Measurements from ENCODE around the gene AGAP1. TPM values are rescaled to one million over a fixed set of nuclear protein-coding genes. Genes with fewer than 3 reads are reported as not detected.

AGAP1 gene
- total and polyA plus RNA-seq, 7 donors = 10.8 to 42.7 (median 18.6) TPM

DNA sequence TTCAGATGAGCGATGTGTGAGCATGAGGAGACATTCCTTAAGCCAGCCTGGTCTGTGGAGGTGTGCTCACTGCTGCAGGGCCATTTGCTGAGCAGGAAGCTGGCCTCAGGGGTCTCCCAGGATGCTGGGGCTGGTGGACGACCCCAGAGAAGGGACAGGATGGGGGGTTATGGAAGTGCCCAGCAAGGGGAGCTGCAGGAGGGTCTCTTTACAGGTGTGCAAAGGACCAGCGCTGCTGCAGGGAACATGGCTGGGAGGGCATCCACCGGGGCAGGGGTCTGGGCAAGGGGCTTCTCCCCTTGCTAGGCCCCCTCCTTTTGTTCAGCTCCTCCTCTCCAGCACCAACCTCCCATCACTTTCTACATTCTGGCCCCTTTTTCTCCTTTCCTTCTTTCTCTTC lies 489.2 kb downstream of the AGAP1 start:
- Histone ChIP-seq H3K27ac (no peak overlapping the region), H3K9me3 (no peaks in the 10 kb centered on the region), H3K4me1 (no peaks in the 10 kb centered on the region), H3K27me3 (no peaks in the 10 kb centered on the region), H3K4me3 (no peak overlapping the region), H3K36me3 (no peaks in the 10 kb centered on the region)
- TF ChIP-seq POLR2AphosphoS5 (IDR thresholded peaks at IDR 0.05) (no peak), POLR2A (IDR thresholded peaks at IDR 0.05) (no peak), EP300 (IDR thresholded peaks at IDR 0.05) (no peak)
- TF ChIP-seq, protein P1, sequence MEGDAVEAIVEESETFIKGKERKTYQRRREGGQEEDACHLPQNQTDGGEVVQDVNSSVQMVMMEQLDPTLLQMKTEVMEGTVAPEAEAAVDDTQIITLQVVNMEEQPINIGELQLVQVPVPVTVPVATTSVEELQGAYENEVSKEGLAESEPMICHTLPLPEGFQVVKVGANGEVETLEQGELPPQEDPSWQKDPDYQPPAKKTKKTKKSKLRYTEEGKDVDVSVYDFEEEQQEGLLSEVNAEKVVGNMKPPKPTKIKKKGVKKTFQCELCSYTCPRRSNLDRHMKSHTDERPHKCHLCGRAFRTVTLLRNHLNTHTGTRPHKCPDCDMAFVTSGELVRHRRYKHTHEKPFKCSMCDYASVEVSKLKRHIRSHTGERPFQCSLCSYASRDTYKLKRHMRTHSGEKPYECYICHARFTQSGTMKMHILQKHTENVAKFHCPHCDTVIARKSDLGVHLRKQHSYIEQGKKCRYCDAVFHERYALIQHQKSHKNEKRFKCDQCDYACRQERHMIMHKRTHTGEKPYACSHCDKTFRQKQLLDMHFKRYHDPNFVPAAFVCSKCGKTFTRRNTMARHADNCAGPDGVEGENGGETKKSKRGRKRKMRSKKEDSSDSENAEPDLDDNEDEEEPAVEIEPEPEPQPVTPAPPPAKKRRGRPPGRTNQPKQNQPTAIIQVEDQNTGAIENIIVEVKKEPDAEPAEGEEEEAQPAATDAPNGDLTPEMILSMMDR (IDR thresholded peaks at IDR 0.05) = no peak
- intact Hi-C loops (cut with DNase I) = no loop called here
- 91 to 94% methylated on average over 4 of the region's 4 CpGs for WGBS, 2 donors
- DNase-seq = no peak

DNA sequence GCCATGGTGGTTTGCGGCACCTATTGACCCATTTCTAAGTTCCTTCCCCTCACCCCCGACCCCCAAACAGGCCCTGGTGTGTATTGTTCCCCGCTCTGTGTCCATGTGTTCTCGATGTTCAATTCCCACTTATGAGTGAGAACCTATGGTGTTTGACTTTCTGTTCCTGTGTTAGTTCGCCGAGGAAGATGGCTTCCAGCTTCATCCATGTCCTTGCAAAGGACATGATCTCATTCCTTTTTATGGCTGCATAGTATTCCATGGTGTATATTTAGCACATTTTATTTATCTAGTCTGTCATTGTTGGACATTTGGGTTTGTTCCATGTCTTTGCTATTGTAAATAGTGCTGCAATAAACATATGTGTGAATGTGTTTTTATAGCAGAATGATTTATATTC lies 490.7 kb downstream of the AGAP1 start:
- Histone ChIP-seq H3K27me3 (no peaks in the 10 kb centered on the region), H3K4me3 (no peak overlapping the region), H3K27ac (no peak overlapping the region), H3K4me1 (no peaks in the 10 kb centered on the region), H3K36me3 (no peaks in the 10 kb centered on the region), H3K9me3 (no peaks in the 10 kb centered on the region)
- DNase-seq = no peak
- TF ChIP-seq POLR2A (IDR thresholded peaks at IDR 0.05) = no peak
- no peak for TF ChIP-seq EP300 (IDR thresholded peaks at IDR 0.05)
- TF ChIP-seq, protein P1 (IDR thresholded peaks at IDR 0.05) = no peak
- no peak for TF ChIP-seq POLR2AphosphoS5 (IDR thresholded peaks at IDR 0.05)
- WGBS, 2 donors = 95% methylated on average over 6 of the region's 6 CpGs
- intact Hi-C loops (cut with DNase I) = no loop called here

DNA sequence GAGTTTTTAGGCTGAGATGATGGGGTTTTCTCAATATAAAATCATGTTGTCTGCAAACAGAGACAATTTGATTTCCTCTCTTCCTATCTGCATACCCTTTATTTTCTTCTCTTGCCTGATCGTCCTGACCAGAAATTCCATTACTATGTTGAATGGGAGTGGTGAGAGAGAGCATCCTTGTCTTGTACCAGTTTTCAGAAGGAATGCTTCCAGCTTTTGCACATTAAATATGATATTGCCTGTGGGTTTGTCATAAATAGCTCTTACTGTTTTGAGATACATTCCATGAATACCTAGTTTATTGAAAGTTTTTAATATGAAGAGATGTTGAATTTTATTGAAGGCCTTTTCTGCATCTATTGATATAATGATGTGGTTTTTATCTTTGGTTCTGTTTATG lies 492.5 kb downstream of the AGAP1 start:
- intact Hi-C loops (cut with DNase I) = no loop called here

DNA sequence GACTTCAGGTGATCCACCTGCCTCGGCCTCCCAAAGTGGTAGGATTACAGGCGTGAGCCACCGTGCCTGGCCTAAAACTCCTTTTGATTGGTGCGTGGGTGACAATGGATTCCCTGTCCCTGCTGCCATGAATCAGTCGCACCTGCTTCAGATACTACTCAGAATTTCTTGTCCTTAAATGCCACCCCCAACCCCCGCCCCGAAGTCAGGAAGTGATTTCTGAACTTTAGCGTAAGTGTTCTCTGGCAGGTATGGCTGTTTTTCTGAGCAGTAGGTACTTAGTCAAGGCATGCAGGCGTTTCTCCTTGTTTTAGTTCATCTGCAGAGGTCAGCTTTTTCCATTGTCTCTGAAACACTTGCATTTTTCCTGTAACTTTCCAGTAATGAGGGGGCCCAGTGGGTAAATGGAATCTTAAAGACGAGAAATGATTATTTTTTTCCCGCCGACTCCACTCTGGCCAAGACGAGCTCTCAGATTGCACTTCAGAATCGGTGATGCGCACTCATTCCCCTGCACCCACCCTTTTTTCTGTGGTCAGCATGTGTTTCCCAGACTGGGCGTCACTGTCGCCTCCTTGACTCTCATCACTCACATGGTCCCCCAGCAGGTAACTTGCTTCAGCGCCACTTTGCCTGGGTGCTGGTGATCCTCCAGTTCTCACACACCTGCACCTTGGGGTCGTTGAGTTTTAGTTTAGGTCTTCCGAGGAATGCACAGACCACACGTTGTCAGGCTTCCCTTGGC lies 494.6 kb downstream of the AGAP1 start:
- Histone ChIP-seq H3K27me3 (no peaks in the 10 kb centered on the region), H3K9me3 (no peaks in the 10 kb centered on the region), H3K4me3 (no peak overlapping the region), H3K27ac (no peak overlapping the region), H3K4me1 (no peaks in the 10 kb centered on the region), H3K36me3 (no peaks in the 10 kb centered on the region)
- no peak for DNase-seq
- intact Hi-C loops (cut with DNase I) = no loop called here
- WGBS, 2 donors = 93 to 95% methylated on average over 21 of the region's 21 CpGs
- TF ChIP-seq POLR2A (IDR thresholded peaks at IDR 0.05) (no peak), POLR2AphosphoS5 (IDR thresholded peaks at IDR 0.05) (no peak), EP300 (IDR thresholded peaks at IDR 0.05) (no peak)
- TF ChIP-seq, protein P1 (IDR thresholded peaks at IDR 0.05) = no peak

More for the DNA sequence above, 492.5 kb downstream of the AGAP1 start:
- no peaks in the 10 kb centered on the region for H3K36me3 ChIP-seq
- no peak overlapping the region for H3K27ac ChIP-seq
- no peaks in the 10 kb centered on the region for H3K9me3 ChIP-seq
- no peaks in the 10 kb centered on the region for H3K4me1 ChIP-seq
- no peak for TF ChIP-seq EP300 (IDR thresholded peaks at IDR 0.05)
- TF ChIP-seq, protein P1 (IDR thresholded peaks at IDR 0.05) = no peak
- TF ChIP-seq POLR2AphosphoS5 (IDR thresholded peaks at IDR 0.05) = no peak
- no peak for TF ChIP-seq POLR2A (IDR thresholded peaks at IDR 0.05)
- no peak for DNase-seq
- 83 to 89% methylated on average over 1 of the region's 1 CpG for WGBS, 2 donors
- H3K27me3 ChIP-seq = no peaks in the 10 kb centered on the region
- H3K4me3 ChIP-seq = no peak overlapping the region

DNA sequence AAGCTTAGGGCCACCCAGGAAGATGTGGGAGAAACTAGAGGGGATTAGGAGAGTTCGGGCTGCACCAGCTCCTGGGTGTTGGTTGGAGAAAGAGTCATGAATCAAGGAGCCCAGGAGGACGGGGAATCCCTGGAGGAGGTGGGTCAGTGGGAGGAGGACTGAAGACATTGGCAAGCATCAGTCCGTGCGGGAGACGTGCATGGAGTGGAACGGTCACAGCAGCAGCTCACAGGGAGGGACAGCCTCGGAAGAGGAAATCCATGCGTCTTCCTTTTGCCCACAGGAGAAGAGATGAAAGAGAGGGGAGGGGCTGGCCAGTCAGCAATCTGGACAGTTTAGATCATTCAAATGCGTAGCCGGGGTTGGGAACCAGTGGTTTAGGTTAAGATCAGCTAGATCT lies 495.7 kb downstream of the AGAP1 start:
- WGBS, 2 donors = 91 to 98% methylated on average over 10 of the region's 10 CpGs
- Histone ChIP-seq H3K27ac (no peak overlapping the region), H3K9me3 (no peaks in the 10 kb centered on the region), H3K27me3 (no peaks in the 10 kb centered on the region), H3K4me1 (no peaks in the 10 kb centered on the region), H3K36me3 (no peaks in the 10 kb centered on the region), H3K4me3 (no peak overlapping the region)
- DNase-seq = no peak
- intact Hi-C loops (cut with DNase I) = no loop called here
- no peak for TF ChIP-seq POLR2A (IDR thresholded peaks at IDR 0.05)

All from sigmoid colon (tissue), 7 donors.